ENCODE measurements around the gene SYNGR4.
"Not testable (repeated sequence)": the region's sequence is repeated elsewhere in the genome, so short reads cannot be mapped to it uniquely, and the experiment has no call there.

Gene SYNGR4, protein sequence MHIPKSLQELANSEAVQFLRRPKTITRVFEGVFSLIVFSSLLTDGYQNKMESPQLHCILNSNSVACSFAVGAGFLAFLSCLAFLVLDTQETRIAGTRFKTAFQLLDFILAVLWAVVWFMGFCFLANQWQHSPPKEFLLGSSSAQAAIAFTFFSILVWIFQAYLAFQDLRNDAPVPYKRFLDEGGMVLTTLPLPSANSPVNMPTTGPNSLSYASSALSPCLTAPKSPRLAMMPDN

DNA sequence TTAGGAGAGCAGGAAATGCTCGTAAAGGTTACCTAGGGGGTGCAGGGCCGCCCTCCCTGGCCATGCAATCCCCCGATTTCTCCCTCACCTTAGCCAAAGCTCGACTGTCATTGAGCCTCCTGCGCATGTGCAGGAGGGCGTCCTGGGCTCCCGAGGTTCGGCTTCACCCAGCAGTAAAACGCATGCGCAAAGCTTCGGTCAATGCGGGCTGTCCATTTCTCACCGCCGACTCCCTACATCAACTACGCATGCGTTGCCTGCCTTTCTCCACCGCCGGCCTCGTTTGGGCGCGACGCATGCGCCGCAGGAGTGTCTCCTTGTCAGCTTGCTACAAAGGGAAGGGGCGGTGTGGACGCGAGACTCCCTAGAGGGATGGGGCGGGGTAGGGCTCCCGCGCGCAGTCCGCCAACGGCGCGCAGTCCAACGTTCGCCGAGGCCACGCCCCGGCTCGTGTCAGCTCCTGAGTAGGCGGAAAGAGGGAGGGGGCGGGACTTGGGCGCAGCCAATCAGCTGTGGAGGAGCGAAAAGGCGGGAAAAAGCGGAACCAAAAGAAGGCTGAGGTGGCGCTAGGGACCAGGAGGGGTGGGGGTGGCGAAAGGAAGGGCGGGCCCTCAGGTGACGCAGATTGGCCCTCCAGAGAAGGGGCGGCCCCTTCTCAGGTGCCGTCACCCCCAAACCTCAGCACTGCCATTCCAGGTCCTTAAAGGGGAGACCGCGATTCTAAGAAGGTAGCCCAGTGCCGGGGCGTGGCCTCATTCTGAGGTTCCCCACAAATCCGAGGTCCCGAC is at the start of gene SYNGR4, which contains the start of gene TMEM143:
SYNGR4 (plus strand) TSS at position 558 of the 788 bp plus-strand sequence. CDS start 1,476 bp downstream, outside the sequence.
TMEM143 (minus strand) TSS at position 131 of the 788 bp plus-strand sequence; CDS start at position 111, 20 bp downstream.
- DNase-seq (ENCODE audit: low read depth): peak; percentile 97

DNA sequence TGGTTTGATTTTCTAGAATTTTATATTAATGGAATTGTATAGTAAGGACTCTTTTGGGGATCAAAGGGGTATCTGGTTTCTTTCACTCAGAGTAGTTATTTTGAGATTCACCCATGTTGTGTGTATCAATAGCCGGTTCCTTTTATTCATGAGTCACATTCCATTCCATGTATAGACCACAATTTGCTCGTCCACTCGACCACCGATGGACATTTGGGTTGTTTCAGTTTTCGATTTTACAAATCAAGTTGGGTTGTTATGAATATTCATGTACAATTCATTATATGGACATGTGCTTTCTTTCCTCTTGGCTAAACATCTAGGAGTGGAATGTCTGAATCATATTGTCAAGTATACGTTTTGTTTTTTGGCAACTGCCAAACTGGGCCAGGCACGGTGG is 48.5 kb upstream of the SYNGR4 start:
- DNase-seq (ENCODE audit: low read depth): no peak

DNA sequence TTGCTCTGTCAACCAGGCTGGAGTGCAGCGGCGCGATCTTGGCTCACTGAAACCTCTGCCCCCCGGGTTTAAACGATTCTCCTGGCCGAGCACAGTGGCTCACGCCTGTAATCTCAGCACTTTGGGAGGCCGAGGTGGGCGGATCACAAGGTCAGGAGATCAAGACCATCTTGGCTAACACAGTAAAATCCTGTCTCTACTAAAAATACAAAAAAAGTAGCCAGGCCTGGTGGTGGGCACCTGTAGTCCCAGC is 46.5 kb upstream of the SYNGR4 start:
- DNase-seq (ENCODE audit: low read depth): not testable (repeated sequence)

DNA sequence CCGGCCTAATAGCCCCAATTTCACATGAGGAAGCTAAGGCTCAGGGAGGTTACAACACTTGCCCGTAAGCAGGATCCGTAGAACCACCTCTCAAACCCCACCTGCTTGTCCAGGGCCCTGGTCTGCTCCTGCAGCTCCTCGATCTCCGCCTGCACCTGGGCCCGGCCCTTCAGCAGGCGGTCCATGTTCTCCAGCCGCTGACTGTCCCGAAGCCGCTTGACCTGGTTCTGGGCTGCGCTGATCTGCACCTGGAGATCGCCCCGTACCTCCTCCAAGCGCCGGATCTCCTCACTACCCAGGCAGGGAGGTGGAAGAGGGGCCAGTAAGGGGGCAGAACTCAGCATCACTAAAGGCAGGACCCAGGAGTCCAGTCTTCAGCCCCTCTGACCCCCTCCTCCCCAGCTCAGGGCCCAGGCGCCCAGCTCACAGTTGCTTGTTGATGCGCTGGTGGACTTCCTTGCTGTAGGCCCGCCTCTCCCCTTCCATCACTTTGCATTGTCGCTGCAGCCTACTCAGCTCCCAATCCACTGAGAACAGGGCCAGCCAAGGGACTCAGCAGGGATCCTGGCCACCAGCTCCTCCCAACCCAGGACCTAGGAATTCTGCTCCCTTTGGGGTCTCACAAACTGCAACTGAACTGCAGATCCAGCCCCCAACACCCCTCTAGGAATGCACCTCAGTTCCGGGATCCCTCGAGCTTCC is 45.7 kb upstream of the SYNGR4 start:
- DNase-seq (ENCODE audit: low read depth): no peak

GRCh38 chr19:48319647-48320541 is 44.3 kb upstream of the SYNGR4 start:
- DNase-seq (ENCODE audit: low read depth): peak; percentile 66

DNA sequence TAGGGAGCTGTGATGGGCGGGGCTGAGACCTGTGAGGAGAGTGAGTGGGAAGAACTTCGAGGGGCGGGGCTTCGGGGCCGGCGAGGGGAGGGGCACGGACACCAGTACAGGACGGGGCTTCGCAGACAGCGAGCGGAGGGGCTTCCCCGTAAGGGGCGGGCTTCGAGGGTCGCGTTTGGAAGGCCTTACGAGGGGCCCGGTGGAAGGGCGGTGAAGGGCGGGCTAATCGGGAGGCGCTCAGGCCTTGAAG is 42.9 kb upstream of the SYNGR4 start:
- peak; percentile 95 for DNase-seq (ENCODE audit: low read depth)

DNA sequence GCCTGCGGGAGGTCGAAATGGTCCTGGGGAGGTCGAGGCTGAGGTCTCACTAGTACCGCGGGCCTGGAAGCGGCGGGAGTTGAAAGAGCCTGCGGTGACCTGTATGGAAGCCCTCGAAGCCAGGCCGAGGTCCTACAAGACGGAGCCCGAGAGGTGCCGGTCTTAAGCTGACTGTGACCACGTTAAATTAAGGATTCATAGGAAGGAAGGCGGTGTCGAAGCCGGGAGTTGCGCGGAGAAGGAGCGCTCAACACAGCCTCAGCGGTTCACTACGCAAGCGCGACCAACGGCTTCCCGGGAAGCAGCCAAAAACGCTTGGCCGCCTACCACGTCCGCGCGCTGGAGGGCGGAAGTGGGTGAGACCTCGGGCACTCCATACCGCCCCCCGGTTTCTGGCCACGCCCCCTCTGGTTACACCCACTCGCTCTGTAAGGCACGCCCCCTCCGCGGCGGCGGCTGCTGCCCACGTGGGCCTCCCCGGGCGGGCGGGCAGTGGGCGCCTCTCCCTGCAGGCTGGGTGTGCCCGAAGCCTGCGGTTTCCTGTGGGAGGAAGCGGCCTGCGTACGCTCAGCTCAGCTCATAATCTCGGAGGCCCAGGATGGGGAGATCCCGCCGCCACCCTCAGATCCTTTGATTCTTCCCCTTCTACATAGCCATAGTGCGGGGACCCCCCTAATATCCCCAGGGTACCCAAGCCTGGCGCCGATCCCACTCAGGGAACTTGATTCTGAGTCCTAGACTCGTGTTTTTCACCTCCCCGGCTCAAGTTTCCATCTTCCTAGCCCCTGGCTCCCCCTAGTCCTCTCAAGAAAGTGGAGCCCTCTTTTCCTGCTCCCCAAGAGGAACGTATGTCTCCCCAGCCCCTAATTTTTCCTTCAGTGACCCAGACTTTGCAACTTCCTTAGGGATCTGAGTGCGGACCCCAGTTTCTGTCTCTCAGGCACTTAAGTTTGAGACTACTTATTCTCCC is 42.3 kb upstream of the SYNGR4 start:
- peak; percentile 97 for DNase-seq (ENCODE audit: low read depth)

DNA sequence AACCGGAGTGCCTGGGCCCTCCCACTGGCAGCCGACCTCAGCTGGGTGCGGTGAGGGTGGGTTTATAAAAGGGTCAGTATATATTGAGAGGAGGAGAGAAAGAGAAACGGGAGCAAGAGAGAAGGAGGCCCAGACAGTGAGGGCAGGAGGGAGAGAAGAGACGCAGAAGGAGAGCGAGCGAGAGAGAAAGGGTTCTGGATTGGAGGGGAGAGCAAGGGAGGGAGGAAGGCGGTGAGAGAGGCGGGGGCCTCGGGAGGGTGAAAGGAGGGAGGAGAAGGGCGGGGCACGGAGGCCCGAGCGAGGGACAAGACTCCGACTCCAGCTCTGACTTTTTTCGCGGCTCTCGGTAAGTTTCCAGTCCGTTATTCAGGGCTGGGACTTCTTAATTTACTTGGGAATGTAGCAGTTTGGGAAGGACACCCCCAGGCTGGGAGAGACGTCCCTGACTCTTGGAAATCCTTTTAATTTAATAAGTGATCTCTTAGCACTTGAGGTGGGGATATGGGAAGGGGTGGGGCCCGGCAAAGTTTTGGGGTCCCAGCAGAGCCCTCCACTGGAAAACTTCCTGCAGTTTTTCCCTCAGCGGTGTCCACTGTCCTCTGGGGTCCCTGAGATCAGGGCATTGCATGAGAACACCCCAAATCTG is 38.8 kb upstream of the SYNGR4 start, which contains the start of gene EMP3:
EMP3 (plus strand) TSS at position 288 of the 646 bp plus-strand sequence. CDS start 1,293 bp downstream, outside the sequence.
- peak; percentile 80 for DNase-seq (ENCODE audit: low read depth)

DNA sequence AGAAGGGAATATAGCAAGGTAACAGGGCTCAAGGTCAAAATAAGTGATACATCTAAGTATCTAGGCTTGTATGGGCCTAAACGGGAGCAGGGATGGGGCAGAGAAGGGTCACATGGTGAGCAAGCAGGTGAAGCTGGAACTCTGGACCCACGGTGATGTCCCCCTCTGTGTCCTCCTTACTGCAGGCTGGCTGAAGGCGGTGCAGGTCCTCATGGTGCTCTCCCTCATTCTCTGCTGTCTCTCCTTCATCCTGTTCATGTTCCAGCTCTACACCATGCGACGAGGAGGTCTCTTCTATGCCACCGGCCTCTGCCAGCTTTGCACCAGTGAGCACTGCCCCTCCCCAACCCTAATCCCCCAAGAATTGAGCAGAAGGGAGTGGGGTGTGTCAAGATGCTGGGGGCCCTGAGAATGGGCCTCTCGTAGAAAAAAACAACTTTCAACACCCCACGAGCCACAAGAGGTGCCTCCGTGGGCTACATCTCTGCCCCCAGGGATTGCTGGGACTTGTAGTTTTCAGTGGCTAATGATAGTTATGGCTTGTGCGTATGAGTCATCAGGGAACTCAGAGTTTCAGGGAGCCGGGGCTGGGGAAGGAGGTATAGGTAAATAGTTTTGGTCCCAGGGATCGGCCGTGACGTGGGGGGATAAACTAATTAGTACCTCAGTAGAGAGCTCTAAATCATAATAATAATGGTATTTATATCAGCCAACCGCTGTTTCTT is 34.8 kb upstream of the SYNGR4 start:
- no peak for DNase-seq (ENCODE audit: low read depth)

- peak; percentile 79 for DNase-seq (ENCODE audit: low read depth)
These were observed 34.0 kb upstream of the SYNGR4 start for GRCh38 chr19:48330012-48330681.

DNA sequence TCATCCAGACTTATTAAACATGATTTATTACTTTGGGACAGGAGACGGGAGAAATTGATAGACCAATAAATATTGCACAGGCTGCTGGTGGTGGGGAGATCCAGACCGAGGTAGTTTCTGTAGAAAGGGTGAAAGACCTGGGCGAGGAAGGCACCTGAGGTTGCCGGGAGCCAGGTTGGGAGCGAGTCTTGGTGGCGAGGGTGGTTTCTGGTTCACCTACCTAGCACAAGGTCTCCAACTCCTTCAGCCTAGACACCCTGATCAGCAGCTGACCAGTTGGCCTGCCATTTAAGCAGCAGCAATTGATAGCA is 31.9 kb upstream of the SYNGR4 start:
- DNase-seq (ENCODE audit: low read depth): no peak

- peak; percentile 84 for DNase-seq (ENCODE audit: low read depth)
These were observed 31.3 kb upstream of the SYNGR4 start for GRCh38 chr19:48332662-48333466.

GRCh38 chr19:48333467-48334384 is 30.4 kb upstream of the SYNGR4 start:
- peak; percentile 92 for DNase-seq (ENCODE audit: low read depth)

- DNase-seq (ENCODE audit: low read depth): no peak
These were observed 25.9 kb upstream of the SYNGR4 start for GRCh38 chr19:48338253-48338755.

GRCh38 chr19:48338802-48339503 is 25.2 kb upstream of the SYNGR4 start:
- DNase-seq (ENCODE audit: low read depth): no peak

DNA sequence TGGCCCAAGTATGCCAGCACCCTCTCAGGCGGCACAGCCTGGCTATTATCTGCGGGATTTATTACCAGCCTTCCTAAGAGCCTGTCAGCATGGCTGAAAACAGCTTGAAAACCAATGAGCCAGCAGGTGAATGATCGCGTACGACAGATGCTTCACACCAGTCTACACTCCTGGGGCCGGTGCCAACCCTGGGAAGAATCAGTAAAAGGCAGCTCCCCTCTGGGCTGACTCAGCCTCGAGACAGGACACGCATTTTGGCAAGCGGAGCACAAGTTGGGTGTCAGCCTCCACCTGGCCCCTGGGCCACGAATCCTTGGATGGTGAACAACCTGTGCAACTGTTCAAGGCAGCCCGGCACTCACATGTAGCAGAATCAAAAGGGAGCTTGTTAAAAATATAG is 23.2 kb upstream of the SYNGR4 start:
- no peak for DNase-seq (ENCODE audit: low read depth)

Data from activated T-cell treated with anti-CD3 and anti-CD28 coated beads for 48 hours (primary cell).